ENCODE data around the gene LAMA3. TPM values are rescaled to one million over a fixed set of nuclear protein-coding genes. Genes with fewer than 3 reads are reported as not detected.

Gene LAMA3, protein sequence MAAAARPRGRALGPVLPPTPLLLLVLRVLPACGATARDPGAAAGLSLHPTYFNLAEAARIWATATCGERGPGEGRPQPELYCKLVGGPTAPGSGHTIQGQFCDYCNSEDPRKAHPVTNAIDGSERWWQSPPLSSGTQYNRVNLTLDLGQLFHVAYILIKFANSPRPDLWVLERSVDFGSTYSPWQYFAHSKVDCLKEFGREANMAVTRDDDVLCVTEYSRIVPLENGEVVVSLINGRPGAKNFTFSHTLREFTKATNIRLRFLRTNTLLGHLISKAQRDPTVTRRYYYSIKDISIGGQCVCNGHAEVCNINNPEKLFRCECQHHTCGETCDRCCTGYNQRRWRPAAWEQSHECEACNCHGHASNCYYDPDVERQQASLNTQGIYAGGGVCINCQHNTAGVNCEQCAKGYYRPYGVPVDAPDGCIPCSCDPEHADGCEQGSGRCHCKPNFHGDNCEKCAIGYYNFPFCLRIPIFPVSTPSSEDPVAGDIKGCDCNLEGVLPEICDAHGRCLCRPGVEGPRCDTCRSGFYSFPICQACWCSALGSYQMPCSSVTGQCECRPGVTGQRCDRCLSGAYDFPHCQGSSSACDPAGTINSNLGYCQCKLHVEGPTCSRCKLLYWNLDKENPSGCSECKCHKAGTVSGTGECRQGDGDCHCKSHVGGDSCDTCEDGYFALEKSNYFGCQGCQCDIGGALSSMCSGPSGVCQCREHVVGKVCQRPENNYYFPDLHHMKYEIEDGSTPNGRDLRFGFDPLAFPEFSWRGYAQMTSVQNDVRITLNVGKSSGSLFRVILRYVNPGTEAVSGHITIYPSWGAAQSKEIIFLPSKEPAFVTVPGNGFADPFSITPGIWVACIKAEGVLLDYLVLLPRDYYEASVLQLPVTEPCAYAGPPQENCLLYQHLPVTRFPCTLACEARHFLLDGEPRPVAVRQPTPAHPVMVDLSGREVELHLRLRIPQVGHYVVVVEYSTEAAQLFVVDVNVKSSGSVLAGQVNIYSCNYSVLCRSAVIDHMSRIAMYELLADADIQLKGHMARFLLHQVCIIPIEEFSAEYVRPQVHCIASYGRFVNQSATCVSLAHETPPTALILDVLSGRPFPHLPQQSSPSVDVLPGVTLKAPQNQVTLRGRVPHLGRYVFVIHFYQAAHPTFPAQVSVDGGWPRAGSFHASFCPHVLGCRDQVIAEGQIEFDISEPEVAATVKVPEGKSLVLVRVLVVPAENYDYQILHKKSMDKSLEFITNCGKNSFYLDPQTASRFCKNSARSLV (N-terminal part only)
- 32.3 TPM for total RNA-seq
- polyA plus RNA-seq = 10.4 TPM

GRCh38 chr18:23689031-23689615, at the start of gene LAMA3:
LAMA3 (plus strand) TSS chr18:23689453; CDS start chr18:23689684, 231 bp downstream.
- WGBS = under 1% methylated on average over 45 of the region's 45 CpGs
- no peak within 1 kb of the TSS for H3K27ac ChIP-seq (ENCODE audit: low read depth)

GRCh38 chr18:23640052-23640451, 49.2 kb upstream of the LAMA3 start:
- 80% methylated on average over 2 of the region's 2 CpGs for WGBS
- H3K4me3 ChIP-seq (ENCODE audit: low read depth, low read length) = no peak overlapping the region
- H3K4me1 ChIP-seq (ENCODE audit: insufficient read depth) = no peaks in the 10 kb centered on the region
- H3K27ac ChIP-seq (ENCODE audit: low read depth) = no peak overlapping the region
- H3K36me3 ChIP-seq (ENCODE audit: insufficient read depth) = no peaks in the 10 kb centered on the region
- no peak for DNase-seq (ENCODE audit: extremely low spot score)

More at GRCh38 chr18:23689031-23689615, at the start of gene LAMA3:
- no peaks in the 10 kb centered on the region for H3K4me1 ChIP-seq (ENCODE audit: insufficient read depth)
- H3K36me3 ChIP-seq (ENCODE audit: insufficient read depth) = no peaks in the 10 kb centered on the region
- DNase-seq (ENCODE audit: extremely low spot score) = no peak
- peak within 1 kb of the TSS; percentile 62 for H3K4me3 ChIP-seq (ENCODE audit: low read depth, low read length)

- Histone ChIP-seq H3K27ac (ENCODE audit: low read depth) (no peak overlapping the region), H3K4me3 (ENCODE audit: low read depth, low read length) (no peak overlapping the region), H3K4me1 (ENCODE audit: insufficient read depth) (no peaks in the 10 kb centered on the region), H3K36me3 (ENCODE audit: insufficient read depth) (no peaks in the 10 kb centered on the region)
- no peak for DNase-seq (ENCODE audit: extremely low spot score)
- 87% methylated on average over 11 of the region's 11 CpGs for WGBS
Observed at GRCh38 chr18:23641143-23641720, 48.0 kb upstream of the LAMA3 start.

DNA sequence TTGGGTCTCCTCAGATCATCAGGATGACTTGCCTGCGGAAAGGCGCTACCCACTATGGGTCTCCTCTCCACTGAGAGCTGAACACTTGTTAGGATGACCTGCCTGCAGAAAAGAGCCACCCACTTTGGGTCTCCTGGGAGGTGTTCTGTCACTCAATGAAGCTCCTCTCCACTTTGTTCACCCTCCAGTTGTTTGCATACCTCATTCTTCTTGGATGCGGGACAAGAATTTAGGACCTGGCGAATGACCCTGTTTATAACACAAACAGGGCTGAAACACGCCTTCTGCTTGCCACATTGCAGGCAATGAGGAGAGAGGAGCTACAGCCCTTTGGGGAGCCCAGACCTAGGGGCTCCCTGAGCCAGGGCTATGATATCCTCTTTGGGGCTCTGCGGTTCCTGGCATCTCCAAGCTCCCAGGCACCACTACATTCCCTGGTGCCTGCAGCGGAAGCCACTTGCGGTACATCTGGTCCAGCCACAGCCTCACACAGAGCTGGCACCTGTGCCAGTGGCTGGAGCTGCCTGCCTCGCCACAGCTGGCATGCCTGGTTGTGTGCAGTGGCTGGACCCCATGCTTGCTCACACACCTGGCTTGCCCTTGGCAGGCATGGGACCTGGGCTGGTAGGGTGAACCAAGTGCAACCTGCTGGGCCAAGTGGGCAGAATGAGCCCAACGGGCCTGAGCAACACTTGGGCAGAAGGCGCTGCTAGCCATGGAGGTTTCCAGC, 47.2 kb upstream of the LAMA3 start:
- 88% methylated on average over 11 of the region's 11 CpGs for WGBS
- DNase-seq (ENCODE audit: extremely low spot score) = no peak
- Histone ChIP-seq H3K27ac (ENCODE audit: low read depth) (no peak overlapping the region), H3K4me1 (ENCODE audit: insufficient read depth) (no peaks in the 10 kb centered on the region), H3K4me3 (ENCODE audit: low read depth, low read length) (no peak overlapping the region), H3K36me3 (ENCODE audit: insufficient read depth) (no peaks in the 10 kb centered on the region)

DNA sequence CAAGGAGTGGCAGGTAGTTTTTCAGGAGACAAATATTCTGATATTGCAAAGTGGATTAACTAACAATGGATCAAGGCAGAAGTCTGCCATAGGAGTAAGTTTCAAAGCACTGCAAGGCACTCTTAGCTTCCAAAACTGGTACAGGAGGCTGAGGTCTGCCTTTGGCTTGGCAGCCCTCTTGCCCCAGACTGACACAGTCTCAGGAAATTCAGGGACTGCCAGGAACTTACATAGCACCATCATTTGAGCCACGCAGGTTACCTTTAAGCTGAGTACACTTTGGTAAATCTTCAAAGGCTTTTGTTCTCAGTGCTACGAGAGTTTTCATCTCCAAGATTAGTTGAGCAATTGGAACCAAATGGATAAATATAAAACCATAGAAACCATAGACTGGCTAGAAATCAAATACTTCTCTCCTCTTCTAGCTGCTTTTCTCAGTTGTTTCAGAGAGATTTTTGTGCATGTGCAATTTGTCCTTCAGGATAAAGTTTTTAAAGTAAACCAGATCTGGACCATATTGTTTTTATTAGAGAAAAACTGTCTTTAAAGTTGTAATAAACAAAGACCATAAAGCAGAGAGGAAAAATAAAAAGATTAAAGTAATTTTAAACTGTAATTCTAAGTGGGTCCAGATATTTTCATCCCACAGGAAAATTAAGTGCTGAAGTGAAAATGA, 45.3 kb upstream of the LAMA3 start:
- no peaks in the 10 kb centered on the region for H3K36me3 ChIP-seq (ENCODE audit: insufficient read depth)
- no peaks in the 10 kb centered on the region for H3K4me1 ChIP-seq (ENCODE audit: insufficient read depth)
- H3K4me3 ChIP-seq (ENCODE audit: low read depth, low read length) = no peak overlapping the region
- H3K27ac ChIP-seq (ENCODE audit: low read depth) = no peak overlapping the region
- no peak for DNase-seq (ENCODE audit: extremely low spot score)
- WGBS = 69% methylated on average over 2 of the region's 2 CpGs

DNA sequence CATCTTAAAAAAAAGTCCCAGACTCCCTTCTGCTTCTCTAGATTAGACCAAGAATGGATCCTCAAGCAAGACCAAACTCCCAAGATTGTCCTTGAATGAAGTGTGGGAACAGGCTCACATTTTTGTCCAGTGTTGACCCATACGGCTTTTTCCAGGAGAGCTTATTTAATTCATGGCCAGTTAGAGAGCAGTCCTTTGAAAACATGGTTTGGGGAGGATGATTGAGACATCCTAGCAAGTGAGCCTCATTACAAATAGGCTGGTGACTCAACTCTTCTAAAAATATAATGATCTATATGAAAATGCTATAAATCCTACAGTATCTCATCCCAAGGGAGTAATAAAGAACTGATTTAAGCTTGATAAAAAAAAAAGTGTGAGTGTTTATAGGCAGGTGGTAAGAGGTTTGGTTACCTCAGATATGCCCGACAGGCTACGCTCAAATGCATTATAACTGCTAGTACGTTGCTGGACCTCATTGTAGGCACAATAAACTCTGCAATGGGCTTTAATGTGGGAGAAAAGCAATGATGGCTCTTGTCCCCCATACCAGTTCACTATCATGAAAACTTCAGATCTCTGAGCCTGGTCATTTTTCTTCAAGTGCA, 43.6 kb upstream of the LAMA3 start:
- WGBS = 78% methylated on average over 4 of the region's 4 CpGs
- Histone ChIP-seq H3K27ac (ENCODE audit: low read depth) (no peak overlapping the region), H3K4me1 (ENCODE audit: insufficient read depth) (no peaks in the 10 kb centered on the region), H3K4me3 (ENCODE audit: low read depth, low read length) (no peak overlapping the region), H3K36me3 (ENCODE audit: insufficient read depth) (no peaks in the 10 kb centered on the region)
- no peak for DNase-seq (ENCODE audit: extremely low spot score)

DNA sequence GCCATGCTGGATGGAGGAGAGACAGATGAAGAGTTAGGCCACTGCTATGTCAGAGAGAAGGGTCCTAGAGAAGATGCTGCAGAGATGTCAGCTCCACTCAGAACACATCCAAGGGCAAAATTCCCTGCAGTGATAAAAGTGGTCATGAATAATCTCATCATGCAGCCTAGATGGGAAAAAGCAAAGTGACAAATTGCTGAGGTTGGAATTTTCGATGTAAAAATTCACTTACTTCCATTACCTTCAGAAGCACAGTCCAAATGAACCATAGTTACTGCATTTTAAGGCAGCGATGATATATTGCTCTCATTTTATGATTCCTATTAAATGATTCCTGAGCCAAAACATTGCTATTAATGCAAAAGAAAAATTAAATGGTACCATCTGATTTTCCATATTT, 43.0 kb upstream of the LAMA3 start:
- no peak overlapping the region for H3K4me3 ChIP-seq (ENCODE audit: low read depth, low read length)
- H3K36me3 ChIP-seq (ENCODE audit: insufficient read depth) = no peaks in the 10 kb centered on the region
- no peaks in the 10 kb centered on the region for H3K4me1 ChIP-seq (ENCODE audit: insufficient read depth)
- H3K27ac ChIP-seq (ENCODE audit: low read depth) = no peak overlapping the region
- DNase-seq (ENCODE audit: extremely low spot score) = no peak
- 92% methylated on average over 2 of the region's 2 CpGs for WGBS

GRCh38 chr18:23648456-23648855, 40.8 kb upstream of the LAMA3 start:
- H3K4me3 ChIP-seq (ENCODE audit: low read depth, low read length) = no peak overlapping the region
- H3K27ac ChIP-seq (ENCODE audit: low read depth) = no peak overlapping the region
- DNase-seq (ENCODE audit: extremely low spot score) = no peak
- H3K36me3 ChIP-seq (ENCODE audit: insufficient read depth) = no peaks in the 10 kb centered on the region
- H3K4me1 ChIP-seq (ENCODE audit: insufficient read depth) = no peaks in the 10 kb centered on the region
- WGBS = 83% methylated on average over 3 of the region's 3 CpGs

DNA sequence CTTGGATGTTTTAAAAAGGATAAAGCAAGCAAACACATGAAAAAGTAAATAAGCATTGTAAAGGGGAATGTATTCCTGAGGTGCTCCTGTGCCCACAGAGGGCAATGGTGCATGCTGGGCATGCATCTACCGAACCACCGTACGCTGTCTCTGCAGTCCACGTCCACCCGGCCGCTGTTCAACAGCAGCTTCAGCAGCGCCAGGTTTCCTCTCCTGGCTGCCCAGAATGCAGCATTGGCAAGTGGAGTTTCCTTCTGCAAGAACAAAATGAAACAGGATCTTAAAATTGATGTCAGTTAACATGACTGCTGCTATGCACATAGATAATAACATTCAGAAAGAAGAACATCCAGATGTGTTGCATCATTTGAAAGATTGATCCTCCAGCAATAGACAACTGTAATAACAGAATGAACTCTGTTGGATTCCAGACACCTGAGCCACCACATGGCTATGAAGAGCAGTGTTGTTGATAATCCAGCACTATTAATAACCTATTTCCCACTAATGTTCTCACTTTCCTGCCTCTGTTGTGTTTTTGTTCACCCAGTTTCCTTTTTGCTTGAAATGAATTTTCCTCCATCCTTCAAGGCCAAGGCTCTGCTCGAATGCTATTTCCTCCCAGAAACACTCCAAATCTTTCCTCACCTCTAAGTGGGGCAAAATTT, 40.2 kb upstream of the LAMA3 start:
- Histone ChIP-seq H3K36me3 (ENCODE audit: insufficient read depth) (no peaks in the 10 kb centered on the region), H3K27ac (ENCODE audit: low read depth) (no peak overlapping the region), H3K4me1 (ENCODE audit: insufficient read depth) (no peaks in the 10 kb centered on the region), H3K4me3 (ENCODE audit: low read depth, low read length) (no peak overlapping the region)
- 74% methylated on average over 8 of the region's 8 CpGs for WGBS
- no peak for DNase-seq (ENCODE audit: extremely low spot score)

- H3K4me3 ChIP-seq (ENCODE audit: low read depth, low read length) = no peak overlapping the region
- DNase-seq (ENCODE audit: extremely low spot score) = no peak
- WGBS = 73% methylated on average over 6 of the region's 6 CpGs
- H3K27ac ChIP-seq (ENCODE audit: low read depth) = no peak overlapping the region
- no peaks in the 10 kb centered on the region for H3K36me3 ChIP-seq (ENCODE audit: insufficient read depth)
- no peaks in the 10 kb centered on the region for H3K4me1 ChIP-seq (ENCODE audit: insufficient read depth)
Observed at GRCh38 chr18:23650968-23651927, 38.0 kb upstream of the LAMA3 start.

Data from urinary bladder (tissue), 4 donors.